ENCODE data around the gene HOXC6. TPM values are rescaled to one million over a fixed set of nuclear protein-coding genes. Genes with fewer than 3 reads are reported as not detected.

HOXC6 gene
- total and polyA plus RNA-seq, 9 of the 15 experiments (the other 6 are each of a cell fraction or from before 2014, with no cell fraction given) = 0.06 to 4.0 (median 1.4) TPM

- no peak for TF ChIP-seq ARID4B (CRISPR knock-in tag; IDR thresholded peaks at IDR 0.05)
- TF ChIP-seq RBM22 (IDR thresholded peaks at IDR 0.05; ENCODE audit: low read depth, low read length, poor library complexity, severe bottlenecking) = no peak
- TF ChIP-seq ZNF551 (CRISPR knock-in tag; IDR thresholded peaks at IDR 0.05) = no peak
These were observed 32.9 kb downstream of the HOXC6 start (continued) for GRCh38 chr12:54060975-54061778.

GRCh38 chr12:54065677-54066076 is 37.4 kb downstream of the HOXC6 start:
- Histone ChIP-seq H3K27me3 (ENCODE audit: control insufficient read depth in 2 of 2, insufficient read depth in 2 of 2, low read length in 2 of 2) (peaks cover 12 to 17% of the 10 kb centered on the region in 2 experiments), H3K79me2 (ENCODE audit: control insufficient read depth, insufficient read depth, low read length) (no peaks in the 10 kb centered on the region), H3K9me1 (ENCODE audit: control insufficient read depth, insufficient read depth, low read length) (no peaks in the 10 kb centered on the region), H3K4me1 (replicated peaks in 1 of 2; ENCODE audit: control insufficient read depth in 2 of 2, insufficient read depth in 2 of 2, low read length in 2 of 2) (no peaks in the 10 kb centered on the region), H2AFZ (ENCODE audit: low read depth, low read length) (no peak overlapping the region), H3K4me2 (ENCODE audit: insufficient read depth, low read length) (no peak overlapping the region), H3K9ac (ENCODE audit: insufficient read depth in 1 of 2, low read depth in 2 of 2, low read length in 2 of 2) (no peak overlapping the region), H3K36me3 (ENCODE audit: control insufficient read depth, insufficient read depth, low read length) (no peaks in the 10 kb centered on the region), H4K20me1 (replicated peaks; ENCODE audit: control insufficient read depth, insufficient read depth, low read length) (no peaks in the 10 kb centered on the region; the same call in 1 of the 2 replicates), H3K4me3 (no peak overlapping the region), H3K9me3 (replicated peaks; ENCODE audit: control insufficient read depth, insufficient read depth, low read depth, low read length) (no peaks in the 10 kb centered on the region), H3K27ac (ENCODE audit: extremely low read depth, low read depth, low read length) (no peak overlapping the region)
- no peak for DNase-seq (ENCODE audit: extremely low read depth in 1 of 4, low spot score in 3 of 4)
- POLR2A ChIA-PET = interaction anchor here (0.7 kb wide), 1 partner anchor 8 kb away, joined by 4 read pairs; no protein-coding TSS in a partner anchor
- no peak for ATAC-seq
- intact Hi-C loops (cut with micrococcal nuclease) = no loop called here
- BruUV-seq (replicated peaks) = no TSS peak
- CTCF ChIA-PET (ENCODE audit: low intra/inter-chr PET ratio) = no interaction called here
- in situ Hi-C loops (cut with MboI) = no loop called here
- FAIRE-seq = no peak
- no peak for TF ChIP-seq GATA2 (CRISPR knock-in tag; IDR thresholded peaks at IDR 0.05)
- TF ChIP-seq, protein P1, sequence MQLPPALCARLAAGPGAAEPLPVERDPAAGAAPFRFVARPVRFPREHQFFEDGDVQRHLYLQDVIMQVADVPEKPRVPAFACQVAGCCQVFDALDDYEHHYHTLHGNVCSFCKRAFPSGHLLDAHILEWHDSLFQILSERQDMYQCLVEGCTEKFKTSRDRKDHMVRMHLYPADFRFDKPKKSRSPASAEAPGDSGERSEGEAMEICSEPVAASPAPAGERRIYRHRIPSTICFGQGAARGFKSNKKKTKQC (CRISPR knock-in tag; IDR thresholded peaks at IDR 0.05) = no peak
- TF ChIP-seq BACH1 (tag; IDR thresholded peaks at IDR 0.05) = no peak
- TF ChIP-seq THRA (IDR thresholded peaks at IDR 0.05) = no peak
- TF ChIP-seq ZNF263 (CRISPR knock-in tag; IDR thresholded peaks at IDR 0.05; ENCODE audit: borderline replicate concordance) = no peak
- no peak for TF ChIP-seq RBBP5 (IDR thresholded peaks at IDR 0.05; ENCODE audit: borderline replicate concordance, insufficient read depth, low read length, poor library complexity, severe bottlenecking)
- no peak for TF ChIP-seq PRPF4 (IDR thresholded peaks at IDR 0.05; ENCODE audit: insufficient read depth, low read depth, low read length, poor library complexity, severe bottlenecking)
